Upper lobe of right lung (tissue), 1 donor: ENCODE results near the gene DUSP5. TPM values are rescaled to one million over a fixed set of nuclear protein-coding genes. Genes with fewer than 3 reads are reported as not detected.

Experiments
- ATAC-seq: fragments of 200-7000 bp; cut with Tn5 transposase; one replicate; pipeline ENCODE4 v1.9.1; 2020; ENCODE audit warnings: mild to moderate bottlenecking, moderate library complexity
- DNase-seq: peaks from one replicate; pipeline ENCODE4 v3.0.0-alpha.2; 2020
- H3K27ac ChIP-seq: fragments of 200-600 bp; one replicate; pipeline ENCODE4 v1.8.0; 2022
- H3K27me3 ChIP-seq: fragments of 200-600 bp; one replicate; pipeline ENCODE4 v1.8.0; 2022; ENCODE audit warnings: mild to moderate bottlenecking
- H3K36me3 ChIP-seq: fragments of 200-600 bp; one replicate; pipeline ENCODE4 v1.8.0; 2022
- H3K4me1 ChIP-seq: fragments of 200-600 bp; one replicate; pipeline ENCODE4 v1.8.0; 2022
- H3K4me3 ChIP-seq: fragments of 200-600 bp; one replicate; pipeline ENCODE4 v1.8.0; 2022; ENCODE audit warnings: mild to moderate bottlenecking
- H3K9me3 ChIP-seq: fragments of 200-600 bp; one replicate; pipeline ENCODE4 v1.8.0; 2022
- intact Hi-C: fragments of 100-400 bp; cut with DNase I; formaldehyde crosslinking; loops from one replicate; pipeline ENCODE4 v1.11.0; 2022
- total RNA-seq: library from RNA; stranded (reverse); fragmentation: NEBNext Ultra II Directional; extraction: Animal tissue kit (Norgen Biotek cat#: 25700); gene quantifications from one replicate; pipeline ENCODE4 v1.2.1, GENCODE V29; 2021
- TF ChIP-seq, protein P1 (sequence below): fragments of 200-600 bp; IDR thresholded peaks from one replicate; pipeline ENCODE4 v1.8.0; 2022; ENCODE audit warnings: antibody characterized with exemption
- donor health status: DM: no; HTN: yes; CAD: no; lungs with severe emphysema.

DUSP5 gene
- total RNA-seq, 1 donor from 2014 or later: 24.0 TPM

DNA sequence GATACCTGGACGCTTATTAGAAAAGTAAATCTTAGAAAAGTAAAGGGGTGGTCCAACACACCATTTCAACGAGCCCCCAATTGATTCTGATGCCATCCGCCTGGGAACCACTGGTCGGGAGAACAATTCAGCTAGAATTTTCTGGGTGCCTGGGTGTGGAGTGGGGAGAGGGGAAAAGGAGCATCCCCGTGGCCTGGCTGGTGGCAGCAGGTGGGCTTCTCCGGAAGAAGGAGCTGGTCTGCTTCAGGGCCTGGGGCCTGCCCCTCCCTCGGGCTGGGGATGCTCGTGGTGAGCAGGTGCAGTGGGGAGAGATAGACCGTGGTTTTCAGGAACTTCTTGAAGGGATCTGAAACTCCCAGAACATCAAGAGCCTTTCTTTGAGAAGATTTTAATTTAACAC lies 39.9 kb upstream of the DUSP5 start:
- Histone ChIP-seq H3K9me3 (no peaks in the 10 kb centered on the region), H3K27me3 (no peaks in the 10 kb centered on the region), H3K4me1 (peaks cover 14% of the 10 kb centered on the region), H3K36me3 (no peaks in the 10 kb centered on the region), H3K27ac (peak overlapping the region; percentile 36), H3K4me3 (no peak overlapping the region)
- intact Hi-C loops: no loop called here
- DNase-seq (no peak), ATAC-seq (no peak)
- TF ChIP-seq, protein P1, sequence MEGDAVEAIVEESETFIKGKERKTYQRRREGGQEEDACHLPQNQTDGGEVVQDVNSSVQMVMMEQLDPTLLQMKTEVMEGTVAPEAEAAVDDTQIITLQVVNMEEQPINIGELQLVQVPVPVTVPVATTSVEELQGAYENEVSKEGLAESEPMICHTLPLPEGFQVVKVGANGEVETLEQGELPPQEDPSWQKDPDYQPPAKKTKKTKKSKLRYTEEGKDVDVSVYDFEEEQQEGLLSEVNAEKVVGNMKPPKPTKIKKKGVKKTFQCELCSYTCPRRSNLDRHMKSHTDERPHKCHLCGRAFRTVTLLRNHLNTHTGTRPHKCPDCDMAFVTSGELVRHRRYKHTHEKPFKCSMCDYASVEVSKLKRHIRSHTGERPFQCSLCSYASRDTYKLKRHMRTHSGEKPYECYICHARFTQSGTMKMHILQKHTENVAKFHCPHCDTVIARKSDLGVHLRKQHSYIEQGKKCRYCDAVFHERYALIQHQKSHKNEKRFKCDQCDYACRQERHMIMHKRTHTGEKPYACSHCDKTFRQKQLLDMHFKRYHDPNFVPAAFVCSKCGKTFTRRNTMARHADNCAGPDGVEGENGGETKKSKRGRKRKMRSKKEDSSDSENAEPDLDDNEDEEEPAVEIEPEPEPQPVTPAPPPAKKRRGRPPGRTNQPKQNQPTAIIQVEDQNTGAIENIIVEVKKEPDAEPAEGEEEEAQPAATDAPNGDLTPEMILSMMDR: no peak

DNA sequence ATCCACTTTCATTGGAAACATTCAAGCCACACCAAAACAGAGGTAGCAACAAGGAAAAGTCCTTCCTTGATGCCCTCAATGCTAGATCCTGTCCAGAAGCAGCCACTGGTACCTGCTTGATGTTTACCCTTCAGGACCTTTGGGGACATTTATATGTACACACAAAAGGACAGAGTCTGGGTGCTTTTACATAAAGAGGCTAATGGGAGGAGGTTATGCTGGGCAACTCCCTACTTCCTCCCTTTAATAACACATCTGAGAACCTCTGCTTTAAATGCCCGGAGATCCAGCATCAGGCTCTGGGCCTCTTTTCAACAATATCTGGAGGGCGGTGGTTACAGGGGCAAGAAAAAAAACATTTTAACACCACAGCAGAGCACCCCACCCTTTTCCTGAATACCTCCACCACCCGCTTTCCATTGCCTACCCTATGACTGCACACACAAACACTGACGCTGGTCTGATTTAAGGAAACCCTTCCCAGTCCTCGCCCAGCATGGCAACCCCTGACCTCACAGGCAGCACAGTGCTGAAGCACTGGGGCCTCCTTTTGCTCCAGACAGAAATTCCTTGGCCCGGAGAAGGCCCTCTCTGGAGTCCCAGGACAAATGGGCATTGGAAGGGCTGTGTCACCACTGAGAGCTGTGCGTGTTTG lies 39.3 kb upstream of the DUSP5 start:
- peaks cover 14% of the 10 kb centered on the region for H3K4me1 ChIP-seq
- no peaks in the 10 kb centered on the region for H3K9me3 ChIP-seq
- H3K27me3 ChIP-seq: no peaks in the 10 kb centered on the region
- DNase-seq (no peak), ATAC-seq (peak; percentile 39)
- peak overlapping the region; percentile 36 for H3K27ac ChIP-seq
- H3K4me3 ChIP-seq: no peak overlapping the region
- TF ChIP-seq, protein P1: no peak
- no peaks in the 10 kb centered on the region for H3K36me3 ChIP-seq
- intact Hi-C loops: no loop called here

DNA sequence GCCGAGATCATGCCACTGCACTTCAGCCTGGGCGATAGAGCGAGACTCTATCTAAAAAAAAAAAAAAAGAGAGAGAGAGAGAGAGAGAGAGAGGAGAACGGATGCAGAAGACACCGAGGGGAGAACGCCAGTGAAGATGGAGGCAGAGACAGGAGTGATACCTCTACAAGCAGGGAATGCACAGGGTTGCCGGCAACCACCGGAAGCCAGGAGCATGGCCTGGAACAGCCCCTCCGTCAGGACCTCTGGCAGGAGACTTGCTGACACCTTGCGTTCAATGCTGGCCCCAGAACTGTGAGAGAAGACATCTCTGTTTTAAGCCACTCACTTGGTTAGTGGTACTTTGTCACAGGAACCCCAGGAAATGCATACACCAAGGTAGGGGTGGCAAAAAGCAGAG lies 38.1 kb upstream of the DUSP5 start:
- DNase-seq: no peak
- intact Hi-C loops: no loop called here

DNA sequence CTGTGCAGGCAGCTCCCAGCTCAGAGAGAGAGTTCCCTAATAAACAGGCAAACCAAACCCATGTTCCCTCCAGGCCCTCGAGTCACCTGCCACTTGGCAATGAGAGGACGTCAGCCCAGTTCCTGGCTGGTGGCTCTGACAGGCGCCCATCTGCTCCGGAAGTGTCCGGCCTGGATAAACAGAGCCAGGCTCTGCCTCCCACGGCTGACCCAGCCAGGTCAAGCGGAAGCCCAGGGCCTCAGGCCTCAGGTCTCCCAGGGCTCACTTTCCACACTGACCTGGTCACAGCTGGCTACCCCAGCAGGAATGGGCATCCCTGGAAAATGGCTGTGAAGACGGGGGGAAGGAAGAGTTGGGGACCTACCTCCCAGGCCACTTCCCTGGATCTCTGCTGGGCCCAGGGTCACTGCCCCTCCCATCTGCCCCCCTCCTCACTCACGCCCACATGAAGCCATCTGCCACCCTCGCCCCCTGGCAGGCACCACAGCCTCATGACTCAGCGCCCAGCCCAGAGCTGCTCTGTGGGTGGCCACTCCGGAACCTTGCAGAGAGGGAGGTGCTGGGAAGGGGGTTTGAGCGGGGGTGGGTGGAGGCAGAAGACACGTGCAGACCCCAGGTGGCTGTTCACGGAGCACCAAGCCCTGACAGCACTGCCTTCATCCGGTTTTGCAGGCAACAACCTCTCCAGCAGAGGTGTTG lies 37.4 kb upstream of the DUSP5 start:
- Histone ChIP-seq H3K27me3 (no peaks in the 10 kb centered on the region), H3K36me3 (no peaks in the 10 kb centered on the region), H3K9me3 (no peaks in the 10 kb centered on the region), H3K27ac (no peak overlapping the region), H3K4me1 (peaks cover 14% of the 10 kb centered on the region), H3K4me3 (no peak overlapping the region)
- ATAC-seq (peak; percentile 50), DNase-seq (no peak)
- intact Hi-C loops: no loop called here
- TF ChIP-seq, protein P1: no peak

More for the DNA sequence above, 38.1 kb upstream of the DUSP5 start:
- Histone ChIP-seq H3K27me3 (no peaks in the 10 kb centered on the region), H3K4me3 (no peak overlapping the region), H3K27ac (no peak overlapping the region), H3K4me1 (peaks cover 14% of the 10 kb centered on the region), H3K9me3 (no peaks in the 10 kb centered on the region), H3K36me3 (no peaks in the 10 kb centered on the region)
- TF ChIP-seq, protein P1: no peak
- ATAC-seq: no peak

DNA sequence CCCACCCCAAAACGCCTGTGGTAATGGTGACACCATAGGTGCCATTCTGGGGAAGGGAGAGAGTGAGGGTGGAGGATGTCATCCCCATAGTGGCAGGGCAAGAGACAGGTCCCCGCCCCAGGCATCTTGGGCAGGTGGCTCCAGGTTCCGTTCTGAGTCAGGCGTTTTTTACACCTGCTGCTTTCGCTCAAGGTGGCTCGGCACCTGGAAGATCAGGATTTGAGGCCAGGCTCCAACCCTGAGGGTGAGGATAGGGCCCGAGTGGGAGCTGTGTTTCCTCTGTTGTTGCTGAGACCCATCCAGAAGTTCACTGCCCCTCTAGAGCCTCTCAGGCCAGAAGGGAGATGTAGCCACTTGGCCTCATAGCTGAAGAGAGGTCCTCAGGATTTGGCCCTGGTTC lies 36.6 kb upstream of the DUSP5 start:
- Histone ChIP-seq H3K4me1 (peaks cover 10% of the 10 kb centered on the region), H3K27ac (no peak overlapping the region), H3K9me3 (no peaks in the 10 kb centered on the region), H3K4me3 (no peak overlapping the region), H3K27me3 (no peaks in the 10 kb centered on the region), H3K36me3 (no peaks in the 10 kb centered on the region)
- TF ChIP-seq, protein P1: no peak
- ATAC-seq (no peak), DNase-seq (no peak)
- intact Hi-C loops: no loop called here
